Measurements from ENCODE around the gene SUMO4. TPM values are rescaled to one million over a fixed set of nuclear protein-coding genes. Genes with fewer than 3 reads are reported as not detected.

SUMO4 gene
- total RNA-seq, 1 experiment from 2014 or later, result 1.1 TPM

DNA sequence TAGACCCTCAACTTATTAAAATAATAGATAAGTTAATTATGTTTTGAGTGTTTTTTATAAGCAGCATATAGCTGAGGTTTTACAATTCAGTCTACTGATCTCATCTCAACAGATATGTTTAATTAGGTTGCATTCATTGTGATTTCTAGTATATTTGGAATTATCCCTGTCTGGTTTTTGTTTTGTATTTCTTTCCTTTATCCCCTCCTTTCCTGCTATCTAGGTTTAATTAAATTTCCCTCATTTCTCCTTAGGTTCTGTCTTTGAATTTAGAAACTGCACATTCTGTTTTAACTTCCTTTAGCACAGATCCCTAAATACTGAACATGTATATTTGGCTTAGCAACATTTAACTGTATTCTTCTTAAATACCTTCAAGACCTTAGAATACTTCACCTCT lies 4.9 kb upstream of the SUMO4 start:
- in situ Hi-C loops (cut with HindIII; ENCODE audit: low pct_unique_long_range_greater_than_20kb, low sequenced_read_pairs) (no loop called here), intact Hi-C loops (cut with micrococcal nuclease; ENCODE audit: unreplicated experiment) (no loop called here)
- ChIA-PET POLR2A (interaction anchor here (0.6 kb wide), 1 partner anchor 45 kb away, joined by 5 read pairs; no protein-coding TSS in a partner anchor), CTCF (no interaction called here)
- DNase-seq (ENCODE audit: low read depth, low spot score) (no peak), ATAC-seq (no peak)
- no peak overlapping the region for H3K27ac ChIP-seq (ENCODE audit: low read length)
- H3K36me3 ChIP-seq (ENCODE audit: control insufficient read depth, insufficient read depth, low read length), result peaks cover 14% of the 10 kb centered on the region; the same call in 1 of the 2 replicates
- H3K4me3 ChIP-seq (ENCODE audit: low read depth in 2 of 2, low read length in 2 of 2), result no peak overlapping the region
- no peaks in the 10 kb centered on the region; the same call in 1 of the 2 replicates for H3K4me1 ChIP-seq (ENCODE audit: control insufficient read depth, insufficient read depth, low read length)
- TF ChIP-seq TCF7L2 (IDR thresholded peaks at IDR 0.05; ENCODE audit: low read depth, low read length), result no peak
- TF ChIP-seq, protein P1, sequence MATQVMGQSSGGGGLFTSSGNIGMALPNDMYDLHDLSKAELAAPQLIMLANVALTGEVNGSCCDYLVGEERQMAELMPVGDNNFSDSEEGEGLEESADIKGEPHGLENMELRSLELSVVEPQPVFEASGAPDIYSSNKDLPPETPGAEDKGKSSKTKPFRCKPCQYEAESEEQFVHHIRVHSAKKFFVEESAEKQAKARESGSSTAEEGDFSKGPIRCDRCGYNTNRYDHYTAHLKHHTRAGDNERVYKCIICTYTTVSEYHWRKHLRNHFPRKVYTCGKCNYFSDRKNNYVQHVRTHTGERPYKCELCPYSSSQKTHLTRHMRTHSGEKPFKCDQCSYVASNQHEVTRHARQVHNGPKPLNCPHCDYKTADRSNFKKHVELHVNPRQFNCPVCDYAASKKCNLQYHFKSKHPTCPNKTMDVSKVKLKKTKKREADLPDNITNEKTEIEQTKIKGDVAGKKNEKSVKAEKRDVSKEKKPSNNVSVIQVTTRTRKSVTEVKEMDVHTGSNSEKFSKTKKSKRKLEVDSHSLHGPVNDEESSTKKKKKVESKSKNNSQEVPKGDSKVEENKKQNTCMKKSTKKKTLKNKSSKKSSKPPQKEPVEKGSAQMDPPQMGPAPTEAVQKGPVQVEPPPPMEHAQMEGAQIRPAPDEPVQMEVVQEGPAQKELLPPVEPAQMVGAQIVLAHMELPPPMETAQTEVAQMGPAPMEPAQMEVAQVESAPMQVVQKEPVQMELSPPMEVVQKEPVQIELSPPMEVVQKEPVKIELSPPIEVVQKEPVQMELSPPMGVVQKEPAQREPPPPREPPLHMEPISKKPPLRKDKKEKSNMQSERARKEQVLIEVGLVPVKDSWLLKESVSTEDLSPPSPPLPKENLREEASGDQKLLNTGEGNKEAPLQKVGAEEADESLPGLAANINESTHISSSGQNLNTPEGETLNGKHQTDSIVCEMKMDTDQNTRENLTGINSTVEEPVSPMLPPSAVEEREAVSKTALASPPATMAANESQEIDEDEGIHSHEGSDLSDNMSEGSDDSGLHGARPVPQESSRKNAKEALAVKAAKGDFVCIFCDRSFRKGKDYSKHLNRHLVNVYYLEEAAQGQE (IDR thresholded peaks at IDR 0.05; ENCODE audit: insufficient read depth in 1 of 2, low read depth in 2 of 2, low read length in 1 of 2), result no peak
- TF ChIP-seq CTCF (IDR thresholded peaks at IDR 0.05), result no peak
- no peak for TF ChIP-seq POLR2AphosphoS5 (IDR thresholded peaks at IDR 0.05; ENCODE audit: low read depth, low read length)
- no peak for TF ChIP-seq SIN3A (IDR thresholded peaks at IDR 0.05; ENCODE audit: borderline replicate concordance, insufficient read depth, low read depth, low read length)
- BruUV-seq (replicated peaks), result no TSS peak
- no peaks in the 10 kb centered on the region for H3K27me3 ChIP-seq (ENCODE audit: control insufficient read depth, insufficient read depth, low read length)
- H3K9me3 ChIP-seq (ENCODE audit: control insufficient read depth, insufficient read depth, low read depth, low read length), result no peaks in the 10 kb centered on the region

GRCh38 chr6:149397384-149397783 lies 2.7 kb upstream of the SUMO4 start:
- intact Hi-C loops (cut with micrococcal nuclease; ENCODE audit: unreplicated experiment) (no loop called here), in situ Hi-C loops (cut with HindIII; ENCODE audit: low pct_unique_long_range_greater_than_20kb, low sequenced_read_pairs) (no loop called here)
- Histone ChIP-seq H3K9me3 (ENCODE audit: control insufficient read depth, insufficient read depth, low read depth, low read length) (no peaks in the 10 kb centered on the region), H3K4me3 (ENCODE audit: low read depth in 2 of 2, low read length in 2 of 2) (no peak overlapping the region), H3K27me3 (ENCODE audit: control insufficient read depth, insufficient read depth, low read length) (no peaks in the 10 kb centered on the region), H3K36me3 (ENCODE audit: control insufficient read depth, insufficient read depth, low read length) (peaks cover 17% of the 10 kb centered on the region; the same call in 1 of the 2 replicates), H3K27ac (ENCODE audit: low read length) (no peak overlapping the region), H3K4me1 (ENCODE audit: control insufficient read depth, insufficient read depth, low read length) (no peaks in the 10 kb centered on the region; the same call in 1 of the 2 replicates)
- ChIA-PET CTCF (no interaction called here), POLR2A (interaction anchor here (0.6 to 0.7 kb wide), 2 partner anchors 163 to 211 kb away, joined by 3 to 7 read pairs; no protein-coding TSS in a partner anchor)
- ATAC-seq (no peak), DNase-seq (ENCODE audit: low read depth, low spot score) (no peak)
- no peak for TF ChIP-seq TCF7L2 (IDR thresholded peaks at IDR 0.05; ENCODE audit: low read depth, low read length)
- no TSS peak for BruUV-seq (replicated peaks)

DNA sequence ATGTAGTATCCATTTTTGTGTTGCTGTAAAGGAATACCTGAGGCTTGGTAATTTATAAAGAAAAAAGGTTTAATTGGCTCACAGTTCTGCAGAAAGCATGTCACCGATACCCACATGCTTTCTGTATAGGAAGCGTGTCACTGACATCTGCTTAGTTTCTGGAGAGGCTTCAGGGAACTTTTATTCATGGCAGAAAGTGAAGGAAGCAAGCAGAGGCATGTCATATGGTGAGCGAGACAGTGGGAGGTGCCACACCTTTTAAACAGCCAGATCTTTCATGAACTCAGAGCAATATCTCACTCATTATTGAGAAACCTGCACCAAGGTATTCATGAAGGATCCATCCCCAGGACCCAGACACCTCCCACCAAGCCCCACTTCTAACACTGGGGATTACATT lies 3.5 kb downstream of the SUMO4 start:
- CTCF ChIA-PET, result no interaction called here
- no peak overlapping the region for H3K4me3 ChIP-seq (ENCODE audit: low read depth in 2 of 2, low read length in 2 of 2)
- H3K27ac ChIP-seq (ENCODE audit: low read length), result no peak overlapping the region
- BruUV-seq (replicated peaks), result no TSS peak
- TF ChIP-seq POLR2AphosphoS5 (IDR thresholded peaks at IDR 0.05; ENCODE audit: low read depth, low read length) (no peak), SIN3A (IDR thresholded peaks at IDR 0.05; ENCODE audit: borderline replicate concordance, insufficient read depth, low read depth, low read length) (no peak), CTCF (IDR thresholded peaks at IDR 0.05) (no peak), TCF7L2 (IDR thresholded peaks at IDR 0.05; ENCODE audit: low read depth, low read length) (no peak)
- TF ChIP-seq, protein P1 (IDR thresholded peaks at IDR 0.05; ENCODE audit: insufficient read depth in 1 of 2, low read depth in 2 of 2, low read length in 1 of 2), result no peak
- POLR2A ChIA-PET, result no interaction called here
- no peaks in the 10 kb centered on the region for H3K9me3 ChIP-seq (ENCODE audit: control insufficient read depth, insufficient read depth, low read depth, low read length)
- H3K4me1 ChIP-seq (ENCODE audit: control insufficient read depth, insufficient read depth, low read length), result no peaks in the 10 kb centered on the region
- ATAC-seq (no peak), DNase-seq (ENCODE audit: low read depth, low spot score) (no peak)
- H3K36me3 ChIP-seq (ENCODE audit: control insufficient read depth, insufficient read depth, low read length), result peaks cover 13% of the 10 kb centered on the region; the same call in 1 of the 2 replicates
- intact Hi-C loops (cut with micrococcal nuclease; ENCODE audit: unreplicated experiment), result no loop called here
- in situ Hi-C loops (cut with HindIII; ENCODE audit: low pct_unique_long_range_greater_than_20kb, low sequenced_read_pairs), result no loop called here
- no peaks in the 10 kb centered on the region for H3K27me3 ChIP-seq (ENCODE audit: control insufficient read depth, insufficient read depth, low read length)
